Neural cell (in vitro differentiated cells): ENCODE measurements around the gene NT5C. TPM values are rescaled to one million over a fixed set of nuclear protein-coding genes. Genes with fewer than 3 reads are reported as not detected.

ENCODE experiments used
- H2AFZ ChIP-seq: fragments of 200-600, 300-800 bp; sonication (generic), shearing (Covaris generic); 2 replicates; pipeline ENCODE4 v1.6.0; 2014; ENCODE audit warnings: low read depth, mild to moderate bottlenecking, antibody characterized with exemption, low read length, moderate library complexity
- H3F3A ChIP-seq: fragments of 200-600 bp; shearing (Covaris generic); 2 replicates; pipeline ENCODE4 v1.6.1; 2016; ENCODE audit warnings: mild to moderate bottlenecking, moderate library complexity, mixed read lengths, antibody characterized with exemption, low read length; ENCODE audit not compliant: insufficient read depth, poor library complexity, severe bottlenecking
- H3K27ac ChIP-seq: fragments of 200-600, 300-800 bp; sonication (generic), shearing (Covaris generic); 2 replicates; pipeline ENCODE4 v1.5.1; 2014; ENCODE audit warnings: mild to moderate bottlenecking, low read length, moderate library complexity
- H3K27me3 ChIP-seq: fragments of 300-800, 200-600 bp; sonication (generic), shearing (Covaris generic); 2 replicates; pipeline ENCODE4 v1.6.0; 2014; ENCODE audit warnings: mild to moderate bottlenecking, low read depth, low read length, moderate library complexity; ENCODE audit not compliant: insufficient read depth
- H3K36me3 ChIP-seq: fragments of 300-800, 200-600 bp; sonication (generic), shearing (Covaris generic); 2 replicates; pipeline ENCODE4 v1.5.1; 2014; ENCODE audit warnings: mild to moderate bottlenecking, antibody characterized with exemption, low read length, moderate library complexity; ENCODE audit not compliant: insufficient read depth
- H3K4me2 ChIP-seq: fragments of 300-800, 200-600 bp; sonication (generic), shearing (Covaris generic); 2 replicates; pipeline ENCODE4 v1.6.0; 2014; ENCODE audit warnings: mild to moderate bottlenecking, low read length
- H3K4me3 ChIP-seq: fragments of 300-800, 200-600 bp; sonication (generic), shearing (Covaris generic); 2 replicates; pipeline ENCODE4 v1.5.1; 2014; ENCODE audit warnings: mild to moderate bottlenecking, low read length, moderate library complexity
- H3K79me2 ChIP-seq: fragments of 200-600 bp; shearing (Covaris generic); replicated peaks from 2 replicates; pipeline ENCODE4 v1.6.0; 2014; ENCODE audit warnings: mild to moderate bottlenecking, low read length, moderate library complexity; ENCODE audit not compliant: insufficient read depth
- H3K9ac ChIP-seq: fragments of 300-800, 200-600 bp; sonication (generic), shearing (Covaris generic); 2 replicates; pipeline ENCODE4 v1.6.1; 2016; ENCODE audit warnings: mild to moderate bottlenecking, low read length, mixed read lengths
- H3K9me2 ChIP-seq: fragments of 200-600 bp; shearing (Covaris generic); 2 replicates; pipeline ENCODE4 v1.6.1; 2016; ENCODE audit warnings: mild to moderate bottlenecking, low read length, mixed read lengths; ENCODE audit not compliant: insufficient read depth
- H3K9me3 ChIP-seq: fragments of 200-600, 300-800 bp; sonication (generic), shearing (Covaris generic); 2 replicates; pipeline ENCODE4 v1.6.1; 2016; ENCODE audit warnings: mild to moderate bottlenecking, mixed run types, low read length, moderate library complexity, mixed read lengths
- H4K20me1 ChIP-seq: fragments of 200-600 bp; shearing (Covaris generic); 2 replicates; pipeline ENCODE4 v1.6.1; 2016; ENCODE audit warnings: mild to moderate bottlenecking, mixed run types; ENCODE audit not compliant: insufficient read depth
- CTCF ChIP-seq: fragments of 450-650 bp; IDR thresholded peaks from 2 replicates; pipeline ENCODE4 v1.5.1; 2014; ENCODE audit warnings: antibody characterized with exemption, mild to moderate bottlenecking, moderate library complexity; ENCODE audit not compliant: poor library complexity, severe bottlenecking
- EP300 ChIP-seq: fragments of 450-650 bp; conservative IDR thresholded peaks from 2 replicates; pipeline ENCODE4 v1.6.1; 2014; ENCODE audit warnings: antibody characterized with exemption, mild to moderate bottlenecking, moderate library complexity; ENCODE audit not compliant: poor library complexity, severe bottlenecking
- EZH2 ChIP-seq: fragments of 200-600, 300-800 bp; shearing (Covaris generic), sonication (generic); IDR thresholded peaks from 2 replicates; pipeline ENCODE4 v1.6.1; 2014; ENCODE audit warnings: antibody characterized with exemption, low read length, borderline replicate concordance, mild to moderate bottlenecking; ENCODE audit not compliant: insufficient read depth, poor library complexity, severe bottlenecking
- MXI1 ChIP-seq: fragments of 450-650 bp; conservative IDR thresholded peaks from 2 replicates; pipeline ENCODE4 v1.6.1; 2014; ENCODE audit warnings: antibody characterized with exemption, mild to moderate bottlenecking; ENCODE audit not compliant: poor library complexity, severe bottlenecking
- POLR2AphosphoS5 ChIP-seq: IDR thresholded peaks from 2 replicates; pipeline ENCODE4 v1.6.1; 2012
- RAD21 ChIP-seq: fragments of 450-650 bp; conservative IDR thresholded peaks from 2 replicates; pipeline ENCODE4 v1.6.1; 2014; ENCODE audit warnings: antibody characterized with exemption, mild to moderate bottlenecking, moderate library complexity
- SMC3 ChIP-seq: fragments of 450-650 bp; conservative IDR thresholded peaks from 2 replicates; pipeline ENCODE4 v1.6.1; 2014; ENCODE audit warnings: antibody characterized with exemption, mild to moderate bottlenecking, moderate library complexity; ENCODE audit not compliant: poor library complexity
- TAF1 ChIP-seq: IDR thresholded peaks from 2 replicates; pipeline ENCODE4 v1.6.1; 2012; ENCODE audit warnings: low read depth
- polyA plus RNA-seq: library from polyadenylated mRNA; depleted of rRNA; stranded (reverse); fragments of >200 nt; gene quantifications from 2 replicates; pipeline ENCODE4 v1.2.3, GENCODE V29; 2014
- TF ChIP-seq, protein P1 (sequence below): IDR thresholded peaks from 2 replicates; pipeline ENCODE4 v1.6.1; 2012; ENCODE audit warnings: borderline replicate concordance

The NT5C gene
- polyA plus RNA-seq, 1 donor from 2014 or later = 58.7 TPM

GRCh38 chr17:75130059-75130631, 1.4 kb downstream of the NT5C start:
- peaks cover 6% of the 10 kb centered on the region for H4K20me1 ChIP-seq
- no peaks in the 10 kb centered on the region for H3K27me3 ChIP-seq
- no peaks in the 10 kb centered on the region for H3F3A ChIP-seq
- H3K36me3 ChIP-seq = no peaks in the 10 kb centered on the region
- no peaks in the 10 kb centered on the region for H3K9me2 ChIP-seq
- no peak overlapping the region for H2AFZ ChIP-seq
- TF ChIP-seq EZH2 (no peak), POLR2AphosphoS5 (no peak), TAF1 (no peak), CTCF (no peak), EP300 (no peak), MXI1 (no peak), RAD21 (no peak), SMC3 (no peak)
- TF ChIP-seq, protein P1, sequence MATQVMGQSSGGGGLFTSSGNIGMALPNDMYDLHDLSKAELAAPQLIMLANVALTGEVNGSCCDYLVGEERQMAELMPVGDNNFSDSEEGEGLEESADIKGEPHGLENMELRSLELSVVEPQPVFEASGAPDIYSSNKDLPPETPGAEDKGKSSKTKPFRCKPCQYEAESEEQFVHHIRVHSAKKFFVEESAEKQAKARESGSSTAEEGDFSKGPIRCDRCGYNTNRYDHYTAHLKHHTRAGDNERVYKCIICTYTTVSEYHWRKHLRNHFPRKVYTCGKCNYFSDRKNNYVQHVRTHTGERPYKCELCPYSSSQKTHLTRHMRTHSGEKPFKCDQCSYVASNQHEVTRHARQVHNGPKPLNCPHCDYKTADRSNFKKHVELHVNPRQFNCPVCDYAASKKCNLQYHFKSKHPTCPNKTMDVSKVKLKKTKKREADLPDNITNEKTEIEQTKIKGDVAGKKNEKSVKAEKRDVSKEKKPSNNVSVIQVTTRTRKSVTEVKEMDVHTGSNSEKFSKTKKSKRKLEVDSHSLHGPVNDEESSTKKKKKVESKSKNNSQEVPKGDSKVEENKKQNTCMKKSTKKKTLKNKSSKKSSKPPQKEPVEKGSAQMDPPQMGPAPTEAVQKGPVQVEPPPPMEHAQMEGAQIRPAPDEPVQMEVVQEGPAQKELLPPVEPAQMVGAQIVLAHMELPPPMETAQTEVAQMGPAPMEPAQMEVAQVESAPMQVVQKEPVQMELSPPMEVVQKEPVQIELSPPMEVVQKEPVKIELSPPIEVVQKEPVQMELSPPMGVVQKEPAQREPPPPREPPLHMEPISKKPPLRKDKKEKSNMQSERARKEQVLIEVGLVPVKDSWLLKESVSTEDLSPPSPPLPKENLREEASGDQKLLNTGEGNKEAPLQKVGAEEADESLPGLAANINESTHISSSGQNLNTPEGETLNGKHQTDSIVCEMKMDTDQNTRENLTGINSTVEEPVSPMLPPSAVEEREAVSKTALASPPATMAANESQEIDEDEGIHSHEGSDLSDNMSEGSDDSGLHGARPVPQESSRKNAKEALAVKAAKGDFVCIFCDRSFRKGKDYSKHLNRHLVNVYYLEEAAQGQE = no peak
- H3K27ac ChIP-seq = peak overlapping the region; percentile 74
- no peaks in the 10 kb centered on the region for H3K9me3 ChIP-seq
- peak overlapping the region; percentile 86 for H3K4me3 ChIP-seq
- peak overlapping the region; percentile 78 for H3K9ac ChIP-seq
- H3K4me2 ChIP-seq = peak overlapping the region; percentile 78
- H3K79me2 ChIP-seq = no peaks in the 10 kb centered on the region

- Histone ChIP-seq H3K4me3 (no peak overlapping the region), H3K27me3 (no peaks in the 10 kb centered on the region), H3K9me2 (no peaks in the 10 kb centered on the region), H3K9me3 (no peaks in the 10 kb centered on the region), H3K9ac (no peak overlapping the region), H3K79me2 (no peaks in the 10 kb centered on the region), H4K20me1 (peaks cover under 1% of the 10 kb centered on the region), H3F3A (no peaks in the 10 kb centered on the region), H2AFZ (no peak overlapping the region), H3K27ac (no peak overlapping the region), H3K4me2 (no peak overlapping the region), H3K36me3 (no peaks in the 10 kb centered on the region)
- TF ChIP-seq SMC3 (no peak), EZH2 (no peak), POLR2AphosphoS5 (no peak), RAD21 (no peak), MXI1 (no peak), EP300 (no peak), TAF1 (no peak), CTCF (no peak)
- TF ChIP-seq, protein P1 = no peak
Observed at GRCh38 chr17:75129576-75129975, 2.0 kb downstream of the NT5C start.
